H7 (cell line): ENCODE results near the gene MRAP. TPM values are rescaled to one million over a fixed set of nuclear protein-coding genes. Genes with fewer than 3 reads are reported as not detected.

Source experiments
- DNase-seq: peaks from one replicate; pipeline ENCODE4 v3.0.0; 2012
- H3K27me3 ChIP-seq: 2 replicates; pipeline ENCODE4 v1.6.0; 2011; ENCODE audit warnings: mild to moderate bottlenecking, low read length; ENCODE audit not compliant: control insufficient read depth, insufficient read depth
- H3K36me3 ChIP-seq: replicated peaks from 2 replicates; pipeline ENCODE4 v1.5.1; 2011; ENCODE audit warnings: low read length; ENCODE audit not compliant: control insufficient read depth, insufficient read depth
- H3K4me3 ChIP-seq: 2 replicates; pipeline ENCODE4 v1.5.1; 2011; ENCODE audit warnings: low read depth, mild to moderate bottlenecking, control low read depth, low read length, moderate library complexity; ENCODE audit not compliant: insufficient read depth
- total RNA-seq: library from RNA; depleted of rRNA; stranded (reverse); fragments of >200 nt; shearing (Covaris generic); gene quantifications from 2 replicates; pipeline ENCODE4 v1.2.3, GENCODE V29; 2014

Gene MRAP
- total RNA-seq, 1 experiment from 2014 or later: not detected

DNA sequence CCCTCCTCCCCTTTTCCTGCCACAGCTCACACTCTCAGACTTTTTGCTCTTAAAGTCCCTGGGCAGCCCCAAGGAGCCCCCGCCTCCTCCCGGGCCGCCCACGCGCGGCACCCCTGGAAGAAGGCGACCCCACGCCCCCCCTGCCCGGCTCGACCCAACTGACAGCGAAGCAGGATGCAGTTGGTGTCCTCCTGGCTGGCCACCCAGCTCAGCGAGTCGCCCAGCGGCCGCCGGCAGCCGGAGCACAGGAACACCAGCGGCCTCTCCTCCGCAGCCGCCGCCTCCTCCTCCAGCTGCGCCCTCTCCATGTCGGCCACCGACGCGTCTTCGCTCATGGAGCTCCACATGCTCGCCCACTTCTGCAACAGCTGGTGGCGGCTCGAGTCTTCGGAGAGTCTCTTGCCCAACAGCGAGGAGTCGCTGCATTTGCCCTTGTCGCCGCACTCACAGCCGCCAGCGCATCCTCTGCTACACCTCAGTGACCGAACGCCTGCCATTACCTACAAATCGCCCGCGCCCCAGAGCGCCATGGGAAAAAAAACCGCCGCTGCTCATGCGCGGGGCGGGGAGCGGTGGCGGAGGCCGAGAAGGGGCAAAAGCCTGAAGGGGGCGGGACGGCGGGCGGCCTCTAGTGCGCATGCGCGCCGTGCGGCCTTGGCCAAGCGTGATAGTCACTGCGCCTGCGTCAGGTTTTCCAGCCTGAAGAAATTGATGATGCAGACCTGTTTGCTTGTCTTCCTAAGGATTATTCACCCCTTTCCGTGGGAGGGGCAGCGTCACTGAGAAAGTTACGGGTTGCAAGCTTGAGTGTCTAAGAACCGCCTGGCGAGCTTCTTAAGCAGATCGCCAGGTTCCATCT is 19.9 kb upstream of the MRAP start, which contains the start of gene MIS18A:
Gene MIS18A, minus strand, starts transcription at position 532 of the 859 bp plus-strand sequence. Its CDS starts 35 bp downstream, at position 497.
- peak; percentile 95 for DNase-seq
- Histone ChIP-seq H3K27me3 (no peaks in the 10 kb centered on the region), H3K4me3 (peak within 1 kb of the TSS; percentile 85), H3K36me3 (peaks cover 1% of the 10 kb centered on the region; the same call in 1 of the 2 replicates)

- Histone ChIP-seq H3K27me3 (no peaks in the 10 kb centered on the region), H3K36me3 (no peaks in the 10 kb centered on the region), H3K4me3 (peak overlapping the region; percentile 85)
- no peak for DNase-seq
Measured at GRCh38 chr21:32279377-32279680, 19.3 kb upstream of the MRAP start.

DNA sequence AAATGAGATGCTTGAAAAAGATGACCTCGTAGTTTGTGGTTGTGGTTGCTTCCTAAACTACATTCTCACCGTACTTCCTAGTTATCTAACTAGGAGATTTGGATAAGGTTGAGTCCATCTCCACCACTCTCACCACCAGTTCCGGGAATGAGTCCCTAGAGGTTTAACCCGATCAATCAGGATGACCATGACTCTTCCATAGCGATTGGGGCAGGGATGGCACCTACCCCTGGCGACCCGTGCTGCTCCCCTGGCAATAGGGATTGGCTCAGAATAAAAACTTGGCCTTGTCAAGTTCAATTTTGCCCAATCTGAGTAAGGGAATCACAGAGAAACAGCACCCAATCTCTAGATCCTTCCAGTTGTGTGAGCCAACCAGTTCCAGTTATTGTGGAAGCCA is 17.1 kb upstream of the MRAP start:
- no peak for DNase-seq
- H3K4me3 ChIP-seq: no peak overlapping the region
- H3K27me3 ChIP-seq: no peaks in the 10 kb centered on the region
- no peaks in the 10 kb centered on the region for H3K36me3 ChIP-seq

GRCh38 chr21:32282992-32283391 is 15.7 kb upstream of the MRAP start:
- no peaks in the 10 kb centered on the region for H3K27me3 ChIP-seq
- no peaks in the 10 kb centered on the region for H3K36me3 ChIP-seq
- DNase-seq: no peak
- H3K4me3 ChIP-seq: no peak overlapping the region

DNA sequence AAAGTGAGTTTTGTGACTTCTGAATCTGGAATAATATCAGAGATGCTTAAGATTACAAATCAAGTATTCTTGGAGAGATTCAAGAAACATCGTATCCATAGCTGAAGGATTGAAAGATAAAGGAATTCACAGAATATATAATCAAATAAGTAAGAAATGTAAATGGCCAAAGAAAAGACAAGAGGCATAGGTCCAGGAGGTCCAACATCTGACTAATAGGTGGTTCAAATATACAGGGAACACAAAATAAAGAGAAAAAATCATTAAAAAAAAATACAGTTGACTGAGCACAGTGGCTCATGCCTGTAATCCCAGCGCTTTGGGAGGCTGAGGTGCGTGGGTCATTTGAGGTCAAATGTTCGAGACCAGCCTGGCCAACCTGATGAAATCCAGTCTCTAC is 13.2 kb upstream of the MRAP start:
- Histone ChIP-seq H3K4me3 (no peak overlapping the region), H3K27me3 (no peaks in the 10 kb centered on the region), H3K36me3 (no peaks in the 10 kb centered on the region)
- DNase-seq: no peak

DNA sequence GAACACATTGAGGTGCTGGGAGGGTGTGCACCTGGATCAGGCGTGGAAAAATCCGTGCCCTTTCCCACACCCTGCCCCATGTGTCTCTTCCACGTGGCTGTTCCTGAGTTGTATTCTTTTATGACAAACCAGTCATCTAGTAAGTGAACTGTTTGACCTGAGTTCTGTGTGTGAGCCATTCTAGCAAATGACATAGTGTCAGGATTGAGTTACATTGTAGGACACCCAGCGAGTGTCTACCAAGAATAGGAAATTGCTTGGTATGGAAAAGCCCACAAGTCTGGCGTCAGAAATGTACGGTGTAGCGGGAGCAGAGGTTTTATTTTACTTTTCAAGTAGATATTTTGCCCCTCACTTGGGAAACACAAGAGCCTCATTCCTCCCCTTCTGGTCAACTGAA is 1.2 kb upstream of the MRAP start:
- Histone ChIP-seq H3K36me3 (no peaks in the 10 kb centered on the region), H3K4me3 (no peak overlapping the region), H3K27me3 (no peaks in the 10 kb centered on the region)
- DNase-seq: no peak

DNA sequence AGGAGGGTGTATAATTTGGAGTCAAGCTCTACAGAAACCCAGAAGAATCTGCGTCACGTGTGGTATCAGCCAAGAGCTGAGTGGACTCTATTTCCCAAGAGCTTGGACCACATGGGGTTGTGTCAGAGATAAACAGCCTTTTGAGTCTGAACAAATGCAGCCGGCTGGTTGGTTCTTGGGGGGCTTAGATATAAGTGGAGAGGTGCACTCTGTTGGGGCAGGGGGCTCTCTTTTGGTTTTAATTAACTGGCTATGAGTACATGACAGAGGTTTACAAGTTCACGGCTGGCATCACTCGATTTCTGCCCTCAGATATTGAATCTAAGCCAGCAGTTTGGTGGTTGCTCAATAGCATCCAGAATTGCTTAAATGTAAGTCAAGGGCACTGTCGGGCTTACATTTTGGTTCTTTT is 501 bp upstream of the MRAP start:
- Histone ChIP-seq H3K27me3 (no peaks in the 10 kb centered on the region), H3K36me3 (no peaks in the 10 kb centered on the region), H3K4me3 (no peak overlapping the region)
- DNase-seq: no peak

GRCh38 chr21:32299695-32300094 is 1.0 kb downstream of the MRAP start:
- Histone ChIP-seq H3K27me3 (no peaks in the 10 kb centered on the region), H3K36me3 (no peaks in the 10 kb centered on the region), H3K4me3 (no peak overlapping the region)
- no peak for DNase-seq

- Histone ChIP-seq H3K36me3 (no peaks in the 10 kb centered on the region), H3K4me3 (no peak overlapping the region), H3K27me3 (no peaks in the 10 kb centered on the region)
- no peak for DNase-seq
Measured at GRCh38 chr21:32300117-32300681, 1.5 kb downstream of the MRAP start.

GRCh38 chr21:32301596-32301995 is 2.9 kb downstream of the MRAP start:
- Histone ChIP-seq H3K4me3 (no peak overlapping the region), H3K36me3 (no peaks in the 10 kb centered on the region), H3K27me3 (no peaks in the 10 kb centered on the region)
- no peak for DNase-seq

DNA sequence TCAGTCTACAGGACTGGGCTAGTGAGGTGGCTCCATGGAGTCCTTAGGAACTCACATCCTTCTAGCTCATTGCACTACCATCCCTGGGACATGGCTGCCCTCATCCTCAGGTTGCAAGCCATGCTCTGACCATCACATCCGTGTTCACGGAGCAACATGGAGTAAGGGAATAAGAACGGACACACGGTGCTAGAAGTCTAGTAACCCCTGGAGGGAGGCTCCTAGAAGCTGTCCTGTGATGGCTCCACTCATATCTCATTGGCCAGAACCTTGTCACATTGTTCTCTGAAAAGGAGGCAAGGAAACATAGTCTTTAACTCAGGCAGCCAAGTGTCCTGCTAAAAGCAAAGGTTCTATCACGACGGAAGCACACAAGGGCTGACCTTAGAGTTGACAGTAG is 3.9 kb downstream of the MRAP start:
- H3K36me3 ChIP-seq: no peaks in the 10 kb centered on the region
- DNase-seq: no peak
- H3K27me3 ChIP-seq: no peaks in the 10 kb centered on the region
- no peak overlapping the region for H3K4me3 ChIP-seq

- no peak for DNase-seq
- no peaks in the 10 kb centered on the region for H3K36me3 ChIP-seq
- no peaks in the 10 kb centered on the region for H3K27me3 ChIP-seq
- H3K4me3 ChIP-seq: no peak overlapping the region
Measured at GRCh38 chr21:32303385-32303784, 4.7 kb downstream of the MRAP start.

GRCh38 chr21:32304998-32305397 is 6.3 kb downstream of the MRAP start:
- H3K36me3 ChIP-seq: no peaks in the 10 kb centered on the region
- H3K27me3 ChIP-seq: no peaks in the 10 kb centered on the region
- DNase-seq: no peak
- H3K4me3 ChIP-seq: no peak overlapping the region

- Histone ChIP-seq H3K4me3 (no peak overlapping the region), H3K36me3 (no peaks in the 10 kb centered on the region), H3K27me3 (no peaks in the 10 kb centered on the region)
- peak; percentile 88 for DNase-seq
Measured at GRCh38 chr21:32306021-32306780, 7.5 kb downstream of the MRAP start.

- H3K27me3 ChIP-seq: no peaks in the 10 kb centered on the region
- H3K4me3 ChIP-seq: no peak overlapping the region
- H3K36me3 ChIP-seq: peaks cover 2% of the 10 kb centered on the region; the same call in 1 of the 2 replicates
- DNase-seq: no peak
Measured at GRCh38 chr21:32307706-32308105, 9.1 kb downstream of the MRAP start.
